Adipose tissue (tissue), 3 donors: Measurements from ENCODE around the gene TACR2. TPM values are rescaled to one million over a fixed set of nuclear protein-coding genes. Genes with fewer than 3 reads are reported as not detected.
"Not testable (repeated sequence)": the region's sequence is repeated elsewhere in the genome, so short reads cannot be mapped to it uniquely, and the experiment has no call there.

Experiments used
- H3K27ac ChIP-seq: one replicate; pipeline ENCODE4 v1.5.1; 2013; ENCODE audit warnings: low read depth, low read length
- whole genome bisulfite sequencing, 3 donors: extraction: QIAGEN DNeasy Blood & Tissue Kit; methylation state at CpG; one replicate each; pipeline ENCODE4 v1.1.7; 2013; 5-methylcytosine and 5-hydroxymethylcytosine counted together
- polyA plus RNA-seq, 3 donors: library from polyadenylated mRNA; stranded (reverse); fragments of 200-250 nt; gene quantifications; one replicate each; pipeline ENCODE4 v1.2.3, GENCODE V29; 2013
- donor health status: healthy with polysubstance abuse.
- donor health status: Bipolar disorder and iron deficiency.
- donor health status: healthy.

TACR2 gene
- polyA plus RNA-seq, 3 donors, result 0.34 to 0.85 (median 0.36) TPM

GRCh38 chr10:69452676-69453415 is 36.1 kb upstream of the TACR2 start:
- WGBS, 3 donors, result 80 to 90% (median 80%) methylated on average over 6 of the region's 6 CpGs
- H3K27ac ChIP-seq, result no peak overlapping the region

GRCh38 chr10:69451784-69452251 is 35.1 kb upstream of the TACR2 start:
- WGBS, 3 donors, result 5 to 9% (median 6%) methylated on average over 38 of the region's 38 CpGs
- no peak overlapping the region for H3K27ac ChIP-seq

GRCh38 chr10:69451209-69451783 is 34.6 kb upstream of the TACR2 start, which contains the start of gene TSPAN15:
Gene TSPAN15 (plus strand): TSS chr10:69451465. CDS start chr10:69451595, 130 bp downstream.
- 1% methylated on average over 40 to 45 of the region's 45 CpGs for WGBS, 3 donors
- no peak within 1 kb of the TSS for H3K27ac ChIP-seq

GRCh38 chr10:69450395-69450794 is 33.7 kb upstream of the TACR2 start:
- WGBS, 3 donors, result 80 to 87% (median 85%) methylated on average over 16 of the region's 16 CpGs
- not testable (repeated sequence) for H3K27ac ChIP-seq

- no peak overlapping the region for H3K27ac ChIP-seq
- 4 to 12% (median 9%) methylated on average over 1 of the region's 1 CpG for WGBS, 3 donors
Measured at GRCh38 chr10:69449841-69450240, 33.1 kb upstream of the TACR2 start.

GRCh38 chr10:69446650-69447151 is 30.0 kb upstream of the TACR2 start:
- no peak overlapping the region for H3K27ac ChIP-seq
- 39 to 57% (median 48%) methylated on average over 3 of the region's 3 CpGs for WGBS, 3 donors

GRCh38 chr10:69446229-69446628 is 29.5 kb upstream of the TACR2 start:
- no peak overlapping the region for H3K27ac ChIP-seq

GRCh38 chr10:69445041-69445440 is 28.3 kb upstream of the TACR2 start:
- no peak overlapping the region for H3K27ac ChIP-seq
- 63 to 91% (median 65%) methylated on average over 4 of the region's 4 CpGs for WGBS, 3 donors

- 77 to 90% (median 87%) methylated on average over 1 of the region's 1 CpG for whole genome bisulfite sequencing, 3 donors
- no peak overlapping the region for H3K27ac ChIP-seq
Measured at GRCh38 chr10:69443354-69443753, 26.6 kb upstream of the TACR2 start.

- no peak overlapping the region for H3K27ac ChIP-seq
- 40 to 50% (median 43%) methylated on average over 5 of the region's 5 CpGs for WGBS, 3 donors
Measured at GRCh38 chr10:69439813-69440506, 23.2 kb upstream of the TACR2 start.

GRCh38 chr10:69439350-69439739 is 22.6 kb upstream of the TACR2 start:
- H3K27ac ChIP-seq, result no peak overlapping the region
- WGBS, 3 donors, result 46 to 64% (median 56%) methylated on average over 5 of the region's 5 CpGs

- WGBS, 3 donors, result 31 to 41% (median 33%) methylated on average over 10 of the region's 10 CpGs
Measured at GRCh38 chr10:69438536-69439349, 22.0 kb upstream of the TACR2 start.

GRCh38 chr10:69437321-69438259 is 20.9 kb upstream of the TACR2 start:
- 85 to 90% (median 87%) methylated on average over 13 of the region's 13 CpGs for WGBS, 3 donors
- H3K27ac ChIP-seq, result no peak overlapping the region

More at GRCh38 chr10:69438536-69439349, 22.0 kb upstream of the TACR2 start:
- H3K27ac ChIP-seq, result no peak overlapping the region

GRCh38 chr10:69435966-69436520 is 19.3 kb upstream of the TACR2 start:
- no peak overlapping the region for H3K27ac ChIP-seq
- WGBS, 3 donors, result 90 to 96% (median 95%) methylated on average over 14 of the region's 14 CpGs

GRCh38 chr10:69434926-69435325 is 18.2 kb upstream of the TACR2 start:
- no peak overlapping the region for H3K27ac ChIP-seq
- 96 to 100% (median 96%) methylated on average over 11 of the region's 11 CpGs for WGBS, 3 donors

- WGBS, 3 donors, result 74 to 79% (median 76%) methylated on average over 2 of the region's 2 CpGs
- H3K27ac ChIP-seq, result no peak overlapping the region
Measured at GRCh38 chr10:69434169-69434568, 17.5 kb upstream of the TACR2 start.

- no peak overlapping the region for H3K27ac ChIP-seq
- 48 to 86% (median 81%) methylated on average over 8 of the region's 8 CpGs for WGBS, 3 donors
Measured at GRCh38 chr10:69428165-69428564, 11.4 kb upstream of the TACR2 start.
